ENCODE measurements around the gene NR6A1.

GRCh38 chr9:124569942-124570341 lies 201.2 kb downstream of the NR6A1 start:
- TF ChIP-seq CTCF (conservative IDR thresholded peaks at IDR 0.05 in 1 of 2, IDR thresholded peaks at IDR 0.05 in 1 of 2; ENCODE audit: extremely low read depth in 1 of 2, insufficient read depth in 1 of 2, low read depth in 1 of 2, low read length in 2 of 2): no peak
- no peak for TF ChIP-seq EZH2 (IDR thresholded peaks at IDR 0.05; ENCODE audit: borderline replicate concordance, low read length)

Measured in mammary epithelial cell (primary cell).